Measurements from ENCODE around the gene PRDM16.

GRCh38 chr1:3459940-3460671, 391.1 kb downstream of the PRDM16 start:
- TF ChIP-seq CTCF (conservative IDR thresholded peaks at IDR 0.05; ENCODE audit: low read length) (no peak), EZH2phosphoT487 (IDR thresholded peaks at IDR 0.05; ENCODE audit: borderline replicate concordance, low read depth, low read length) (no peak)
